GM19328 (cell line): ENCODE data around the gene CENPO.

ENCODE experiments used
- ATAC-seq: cut with Tn5 transposase; IDR thresholded peaks from one replicate; pipeline ENCODE4 v1.9.1; 2021; ENCODE audit warnings: mild to moderate bottlenecking, moderate library complexity; ENCODE audit not compliant: unreplicated experiment

Gene CENPO

DNA sequence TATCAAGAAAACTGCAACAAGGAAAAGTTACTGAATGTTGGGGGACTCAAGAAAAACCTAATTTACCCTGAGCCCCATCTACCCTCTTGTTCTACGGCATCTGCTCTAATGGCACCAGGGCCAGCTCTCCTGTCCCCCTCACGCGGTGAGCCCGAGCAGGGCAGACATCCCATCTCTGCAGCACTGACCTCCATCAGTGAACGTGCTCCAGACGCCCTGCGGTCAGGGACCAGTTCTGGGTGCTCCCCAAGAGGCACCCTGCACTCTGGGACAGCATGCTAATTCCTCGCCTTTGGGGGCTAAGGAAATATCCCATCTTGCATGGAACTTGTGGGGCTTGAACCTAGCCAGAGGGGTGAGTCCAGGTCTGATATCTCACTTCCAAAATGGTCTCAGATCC is 43.0 kb downstream of the CENPO start:
- no peak for ATAC-seq

DNA sequence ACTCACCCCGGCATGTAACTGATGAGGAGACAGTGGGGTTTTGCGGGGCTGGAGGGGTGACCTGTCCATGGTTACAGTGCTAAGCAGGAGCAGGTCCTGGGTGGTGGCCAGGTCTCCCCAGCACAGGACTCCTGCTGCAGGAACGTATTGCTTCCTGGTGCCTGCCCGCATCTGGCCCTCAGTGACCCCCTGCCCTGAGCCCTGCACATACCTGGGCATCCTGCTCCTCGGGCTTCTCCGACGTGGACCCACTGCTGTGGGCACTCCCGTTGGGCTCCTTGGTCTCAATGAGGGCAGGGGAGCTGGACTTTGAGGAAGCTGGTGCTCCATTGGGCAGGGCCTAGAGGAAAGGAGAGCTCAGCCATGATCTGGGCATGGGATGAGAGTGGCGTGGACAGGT is 43.5 kb downstream of the CENPO start:
- ATAC-seq: no peak

DNA sequence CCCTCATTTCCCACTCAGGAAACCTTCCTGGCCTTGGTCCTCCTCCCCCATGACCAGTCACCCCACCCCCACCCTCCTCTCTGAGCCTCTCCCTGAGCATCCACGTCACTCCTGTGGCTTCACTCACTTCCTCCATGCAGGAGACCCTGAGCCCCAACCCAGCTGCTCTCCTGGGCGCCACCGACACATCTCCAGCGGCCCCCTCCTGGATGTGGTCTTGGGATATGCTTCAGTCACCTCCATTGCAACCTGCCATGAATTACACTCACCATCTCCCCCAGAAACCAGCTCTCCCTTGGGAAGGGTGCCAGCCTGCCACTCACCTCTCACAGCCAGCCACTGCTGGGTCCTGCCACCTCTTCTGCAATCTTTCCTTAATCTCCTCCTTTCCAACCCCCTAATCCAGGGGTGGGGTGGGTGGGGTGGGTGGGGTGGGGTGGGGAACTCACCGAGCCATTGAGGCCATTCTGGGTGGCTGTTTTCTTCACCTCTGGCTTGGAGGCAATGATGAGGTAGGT is 44.8 kb downstream of the CENPO start:
- no peak for ATAC-seq

DNA sequence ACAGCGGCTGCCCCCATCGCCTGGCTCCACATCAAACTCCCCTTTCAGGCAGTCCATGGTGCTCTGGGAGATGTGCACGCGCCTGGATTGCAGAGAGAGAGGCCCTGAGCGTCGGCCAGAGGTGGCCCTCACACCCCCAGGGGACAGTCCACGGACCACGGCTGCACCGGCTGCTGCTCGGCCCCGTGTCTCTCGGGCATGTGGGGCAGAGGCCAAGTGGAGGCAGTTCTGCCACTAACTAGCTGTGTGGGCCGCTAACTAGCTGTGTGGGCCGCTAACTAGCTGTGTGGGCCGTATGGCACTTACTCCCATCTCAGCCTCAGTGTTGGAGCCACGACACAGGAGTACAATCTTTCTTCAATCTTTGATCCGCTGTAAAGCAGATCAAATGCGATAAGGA is 45.3 kb downstream of the CENPO start:
- no peak for ATAC-seq

DNA sequence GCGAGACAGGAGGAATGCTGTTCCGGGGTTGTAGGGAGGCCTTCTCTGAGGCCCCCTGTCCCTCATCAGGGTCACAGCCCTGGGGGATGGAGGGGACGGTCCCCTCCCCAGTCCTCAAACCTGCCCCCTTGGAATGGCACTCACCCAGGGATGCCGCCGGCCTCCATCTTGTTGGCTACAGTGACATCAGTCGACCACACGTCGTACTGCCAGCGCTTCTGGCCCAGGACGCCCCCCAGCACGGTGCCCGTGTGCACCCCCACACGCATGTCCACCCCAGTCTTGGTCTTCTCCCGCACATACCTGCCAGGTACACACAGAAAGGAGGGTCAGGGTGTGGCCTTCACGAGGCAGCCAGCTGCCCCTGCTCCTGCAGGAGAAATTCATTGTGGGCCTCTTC is 46.5 kb downstream of the CENPO start:
- no peak for ATAC-seq

DNA sequence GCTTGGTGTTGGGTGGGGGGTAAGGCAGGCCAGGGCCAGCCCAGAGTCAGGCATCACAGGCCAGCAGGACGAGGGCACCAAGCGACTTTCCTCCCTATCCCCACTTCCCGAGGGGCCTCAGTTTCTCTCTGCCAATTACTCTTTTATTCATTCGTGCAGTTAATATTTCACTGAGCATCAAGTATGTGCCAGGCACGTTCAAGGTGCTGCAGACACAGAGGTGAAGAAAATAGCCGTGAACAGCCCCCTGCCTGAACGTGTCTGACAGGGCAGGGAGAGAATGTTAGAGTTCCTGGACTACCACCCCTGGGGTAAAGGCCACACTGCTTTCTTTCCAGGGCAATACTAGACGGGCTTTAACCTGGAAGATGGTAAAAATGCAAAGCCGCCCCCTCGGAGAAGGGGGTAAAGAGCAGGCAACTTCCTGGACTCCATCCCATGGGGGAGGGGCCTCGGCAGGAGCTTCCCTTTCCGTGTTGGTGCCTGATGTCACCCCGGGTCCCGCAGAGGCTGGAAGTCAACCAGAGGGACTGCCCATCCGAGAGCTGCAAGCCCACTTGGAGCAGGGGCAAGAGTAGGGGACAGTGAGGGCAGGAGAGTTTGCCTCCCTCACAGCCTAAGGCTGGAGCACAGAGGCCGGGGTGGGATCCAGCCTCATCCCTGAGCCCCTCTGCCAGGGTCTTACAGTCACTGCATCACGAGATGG is 47.1 kb downstream of the CENPO start:
- no peak for ATAC-seq

DNA sequence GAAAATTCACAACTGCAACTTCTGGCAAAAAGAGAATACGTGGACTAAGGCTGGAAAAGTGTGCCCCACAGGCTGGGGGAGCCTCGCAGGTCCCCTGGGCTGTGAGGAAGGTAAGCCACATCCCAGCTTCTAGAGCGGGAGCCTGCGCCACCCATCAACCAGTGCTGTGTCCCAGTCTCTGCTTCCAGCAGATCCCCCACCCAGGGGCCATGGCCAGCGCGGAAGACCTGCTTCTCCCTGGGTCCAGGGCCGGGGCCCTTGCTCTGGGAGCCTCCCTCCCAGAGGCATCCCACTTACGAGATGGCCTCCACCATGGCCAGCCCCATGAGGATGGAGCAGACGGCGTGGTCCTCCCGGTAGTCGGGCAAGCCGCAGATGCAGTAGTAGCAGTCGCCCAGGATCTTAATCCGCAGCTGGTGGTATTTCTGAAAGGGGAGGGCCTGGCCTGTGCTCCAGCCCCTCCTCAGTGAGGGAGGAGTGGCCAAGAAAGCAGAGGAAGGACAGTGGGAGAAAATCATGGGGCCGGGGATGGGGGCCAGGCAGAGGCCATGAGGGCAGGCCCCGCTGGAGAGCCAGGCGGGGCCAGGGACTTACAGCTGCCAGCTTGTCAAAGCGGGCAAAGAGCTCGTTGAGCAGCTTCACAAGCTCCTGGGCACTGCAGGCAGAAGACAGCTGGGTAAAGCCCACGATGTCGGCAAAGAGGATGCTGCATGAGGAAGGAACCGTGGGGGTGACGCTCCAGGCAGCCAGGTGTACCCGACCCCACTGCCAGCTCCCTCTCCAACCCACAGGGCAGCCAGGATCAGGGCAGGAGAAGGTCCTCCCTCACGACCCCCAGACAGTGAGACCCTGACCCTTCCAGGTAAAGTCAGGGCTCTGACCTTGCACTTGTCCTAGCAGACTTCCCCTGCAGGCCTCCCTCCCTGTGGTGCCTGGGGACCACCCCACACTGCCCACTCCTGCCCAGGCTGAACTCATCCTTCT is 48.0 kb downstream of the CENPO start:
- no peak for ATAC-seq

DNA sequence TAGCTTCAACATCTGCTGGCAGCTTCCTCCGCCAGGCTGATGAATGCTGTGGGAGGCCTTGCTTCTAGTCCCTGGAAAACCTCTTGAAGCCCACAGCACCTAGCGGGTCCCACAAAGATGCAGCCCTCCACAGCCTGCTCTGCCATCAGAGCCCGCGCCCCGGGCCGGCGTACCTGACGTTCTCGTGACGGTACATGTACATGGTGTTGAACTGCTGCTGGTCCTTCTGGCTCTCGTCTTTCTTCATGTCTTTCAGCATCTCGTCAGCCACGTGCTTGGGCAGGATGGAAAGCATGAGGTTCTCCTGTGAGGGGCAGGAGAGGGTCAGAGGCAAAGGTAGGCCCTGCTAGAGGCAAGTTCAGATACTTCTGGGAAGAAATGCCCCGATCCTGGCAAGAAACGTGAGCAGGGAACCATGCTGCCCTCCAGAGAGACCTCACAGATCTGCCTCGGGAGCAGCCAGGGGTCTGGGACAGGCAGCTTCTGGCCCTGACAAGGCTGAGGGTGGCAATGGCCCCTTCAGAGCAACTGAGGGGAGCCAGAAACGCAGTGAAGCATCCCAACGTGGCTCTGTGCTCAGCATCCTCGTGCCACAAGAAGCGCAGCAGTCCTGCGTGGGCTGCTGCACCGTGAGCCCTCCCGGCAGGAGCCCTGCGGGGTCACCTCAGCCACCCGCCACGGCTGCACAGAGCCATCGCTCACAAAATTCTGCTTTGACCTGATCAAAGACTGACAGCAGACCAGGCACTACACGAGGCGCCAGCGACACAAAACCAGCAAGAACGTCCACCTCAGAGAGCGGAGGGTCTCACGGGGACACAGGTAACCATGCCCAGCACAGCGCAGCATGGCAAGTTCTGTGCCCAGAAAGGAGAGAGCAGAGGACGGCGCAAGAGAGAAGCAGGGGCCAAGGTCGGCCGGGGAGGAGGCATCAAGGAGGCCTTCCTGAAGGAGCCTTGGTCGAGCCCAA is 49.1 kb downstream of the CENPO start:
- no peak for ATAC-seq

DNA sequence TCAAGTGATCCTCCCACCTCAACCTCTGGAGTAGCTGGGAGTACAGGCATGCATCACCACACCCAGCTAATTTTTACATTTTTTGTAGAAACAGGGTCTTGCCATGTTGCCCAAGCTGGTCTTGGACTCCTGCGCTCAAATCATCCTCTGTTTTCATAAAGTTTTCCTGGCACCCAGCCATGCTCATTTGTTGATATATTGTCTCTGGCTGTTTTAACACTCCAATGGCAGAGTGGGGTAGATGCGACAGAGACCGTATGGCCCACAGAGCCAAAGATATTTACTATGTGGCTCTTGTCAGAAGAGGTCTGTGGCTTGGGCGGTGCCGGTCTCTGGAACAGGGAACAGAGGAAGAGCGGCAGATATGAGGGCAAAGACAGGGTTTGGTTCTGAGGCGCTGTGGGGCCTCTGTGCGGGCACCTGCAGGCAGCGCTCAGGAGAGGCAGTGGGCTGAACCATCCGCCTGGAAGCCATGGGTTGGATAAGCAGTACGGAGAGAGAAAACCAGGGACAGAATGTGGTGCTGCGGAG is 50.2 kb downstream of the CENPO start:
- no peak for ATAC-seq

DNA sequence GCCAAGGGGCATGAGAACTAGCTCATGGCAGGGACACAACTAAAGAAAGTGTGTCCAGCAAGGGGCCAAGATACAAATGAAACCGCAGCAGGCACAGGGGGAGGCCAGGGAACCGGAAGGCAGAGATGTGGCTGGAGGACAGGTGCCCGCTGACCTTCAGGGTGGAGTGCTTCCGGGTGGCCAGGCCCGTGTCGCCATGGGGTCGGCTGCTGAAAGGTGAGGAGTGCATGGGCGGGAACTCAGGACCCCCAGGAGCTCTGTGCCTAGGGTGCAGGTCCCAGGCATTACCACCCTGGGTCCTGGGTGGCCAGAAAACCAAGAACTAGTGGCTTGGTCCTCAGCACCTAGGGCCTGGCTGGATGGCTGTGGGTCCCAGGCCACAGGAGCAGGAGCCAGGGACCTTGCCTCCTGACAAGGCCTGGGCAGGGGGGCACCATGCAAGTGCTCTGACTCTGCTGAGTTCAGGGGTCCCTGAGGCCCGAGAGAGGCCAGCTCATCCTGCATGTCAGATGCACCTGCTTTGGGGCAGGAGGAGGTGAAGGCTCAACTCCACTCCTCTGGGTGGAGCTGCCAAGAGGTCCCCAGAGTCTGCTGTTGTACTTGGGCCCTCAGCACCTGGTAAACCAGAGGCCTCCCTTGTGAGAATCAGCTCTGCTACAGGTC is 50.9 kb downstream of the CENPO start:
- no peak for ATAC-seq

DNA sequence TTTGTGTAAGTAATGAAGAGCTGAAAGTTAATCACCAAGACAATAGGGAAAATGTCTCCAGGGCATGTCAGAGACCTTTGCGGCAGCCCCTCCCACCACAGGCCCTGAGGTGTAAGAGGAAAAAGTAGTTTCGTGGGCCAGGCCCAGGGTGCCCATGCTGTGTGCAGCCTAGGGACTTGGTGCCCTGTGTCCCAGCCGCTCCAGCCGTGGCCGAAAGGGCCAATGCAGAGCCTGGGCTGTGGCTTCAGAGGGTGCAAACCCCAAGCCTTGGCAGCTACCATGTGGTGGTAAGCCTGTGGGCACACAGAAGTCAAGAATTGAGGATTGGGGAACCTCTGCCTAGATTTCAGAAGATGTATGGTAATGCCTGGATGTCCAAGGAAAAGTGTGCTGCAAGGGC is 52.5 kb downstream of the CENPO start:
- ATAC-seq: no peak

DNA sequence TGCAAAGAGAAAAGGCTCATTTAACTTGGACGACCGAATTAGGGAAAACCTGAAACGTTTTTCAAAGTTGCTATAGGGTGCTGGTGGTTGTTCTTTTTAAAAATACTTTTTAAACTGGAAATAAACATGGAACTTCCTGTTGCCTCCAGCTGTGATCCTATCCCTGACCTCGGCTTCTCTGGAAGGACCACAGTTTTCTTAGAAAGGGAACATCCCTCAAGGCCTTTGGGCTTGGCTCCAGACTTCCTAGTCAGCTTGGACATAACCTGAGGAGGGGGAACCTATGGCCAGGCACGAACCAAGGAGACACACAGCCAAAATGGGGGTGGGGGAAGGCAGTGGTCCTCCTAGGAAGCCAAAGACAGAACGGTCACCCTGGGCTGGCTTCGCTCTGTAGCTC is 57.7 kb downstream of the CENPO start:
- ATAC-seq: no peak

DNA sequence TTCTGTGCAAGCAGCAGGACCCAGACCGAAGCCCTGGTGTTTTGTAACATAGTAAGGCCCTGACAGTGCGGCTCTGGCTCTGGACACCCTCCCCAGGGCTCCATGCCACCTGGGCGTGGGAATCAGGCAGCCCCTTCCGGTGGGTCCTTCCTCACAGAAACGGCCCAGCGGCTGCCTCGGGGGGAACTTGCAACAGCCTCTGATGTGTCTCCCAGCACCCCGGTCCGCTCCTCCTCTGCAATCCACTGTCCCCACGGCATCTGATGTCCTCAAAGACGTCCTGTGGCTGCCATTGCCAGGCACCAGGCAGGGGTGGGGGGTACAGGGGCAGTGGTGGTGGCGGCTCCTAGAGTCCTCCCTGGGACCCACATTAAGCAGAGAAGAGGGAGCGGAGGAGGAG is 58.8 kb downstream of the CENPO start:
- no peak for ATAC-seq

DNA sequence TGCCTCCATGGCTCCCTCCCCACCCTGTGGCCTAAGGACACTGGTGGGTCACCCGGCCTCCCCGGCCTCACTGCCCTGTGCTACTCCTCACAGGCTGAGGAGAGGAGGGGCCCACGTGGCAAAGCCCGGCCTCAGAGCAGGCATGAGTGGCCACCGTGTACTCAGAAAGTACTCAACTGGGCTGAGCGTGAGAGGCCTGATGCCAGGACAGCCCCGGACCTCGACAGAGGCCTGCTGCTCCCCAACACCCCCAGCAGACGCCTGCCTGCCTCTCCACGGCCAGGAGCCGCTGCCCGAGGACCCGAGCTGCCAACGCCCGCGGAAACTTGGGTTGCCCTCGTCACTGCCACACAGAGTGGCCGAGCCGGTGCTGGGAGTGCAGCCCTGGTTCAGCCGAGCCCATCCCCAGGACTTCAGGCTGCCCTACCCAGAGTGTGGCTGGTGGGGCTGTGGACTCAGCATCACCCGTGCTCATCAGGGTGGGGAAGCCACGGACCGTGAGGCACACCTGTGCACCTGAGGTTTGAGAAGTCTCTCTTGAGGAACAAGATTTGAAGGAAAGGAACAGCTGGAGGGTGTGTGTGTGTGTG is 59.3 kb downstream of the CENPO start:
- no peak for ATAC-seq

DNA sequence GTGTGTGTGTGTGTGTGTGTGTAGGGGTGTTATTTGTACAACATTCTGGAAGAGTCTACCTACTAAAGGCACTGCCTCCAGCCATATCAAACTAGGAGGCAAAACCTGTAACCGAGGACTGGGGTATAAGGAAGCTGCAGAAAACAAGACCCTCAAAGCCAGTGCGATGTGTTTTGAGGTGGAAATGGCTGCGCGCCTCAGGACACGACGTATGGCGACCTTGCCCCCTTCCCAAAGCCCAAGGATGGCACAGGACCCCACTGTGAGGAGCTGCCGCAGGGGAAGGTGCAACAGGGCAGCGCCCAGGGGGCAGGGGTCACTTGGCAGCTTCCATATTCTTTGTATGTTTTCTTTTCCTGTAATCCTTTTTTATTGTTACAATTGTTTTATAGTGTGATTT is 59.8 kb downstream of the CENPO start:
- no peak for ATAC-seq

DNA sequence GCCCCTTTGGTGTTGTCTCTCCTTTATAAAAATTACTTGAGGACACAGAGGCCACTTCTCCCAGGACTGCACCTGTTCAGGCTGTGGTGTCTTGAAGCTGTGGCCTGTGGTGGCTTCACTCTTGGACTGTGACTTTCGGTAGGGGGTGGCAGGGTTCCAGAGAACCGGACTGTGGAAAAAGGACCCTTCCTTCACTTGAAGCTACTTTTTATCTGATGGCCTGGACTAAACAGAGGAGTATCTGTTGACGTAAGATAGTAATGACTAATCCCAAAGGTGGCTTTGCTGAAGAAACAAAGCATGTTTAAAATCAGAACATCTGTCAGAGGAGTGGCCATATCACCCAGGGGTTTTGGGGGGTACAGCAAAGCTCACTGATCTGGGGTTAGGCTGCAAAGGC is 60.8 kb downstream of the CENPO start:
- no peak for ATAC-seq

DNA sequence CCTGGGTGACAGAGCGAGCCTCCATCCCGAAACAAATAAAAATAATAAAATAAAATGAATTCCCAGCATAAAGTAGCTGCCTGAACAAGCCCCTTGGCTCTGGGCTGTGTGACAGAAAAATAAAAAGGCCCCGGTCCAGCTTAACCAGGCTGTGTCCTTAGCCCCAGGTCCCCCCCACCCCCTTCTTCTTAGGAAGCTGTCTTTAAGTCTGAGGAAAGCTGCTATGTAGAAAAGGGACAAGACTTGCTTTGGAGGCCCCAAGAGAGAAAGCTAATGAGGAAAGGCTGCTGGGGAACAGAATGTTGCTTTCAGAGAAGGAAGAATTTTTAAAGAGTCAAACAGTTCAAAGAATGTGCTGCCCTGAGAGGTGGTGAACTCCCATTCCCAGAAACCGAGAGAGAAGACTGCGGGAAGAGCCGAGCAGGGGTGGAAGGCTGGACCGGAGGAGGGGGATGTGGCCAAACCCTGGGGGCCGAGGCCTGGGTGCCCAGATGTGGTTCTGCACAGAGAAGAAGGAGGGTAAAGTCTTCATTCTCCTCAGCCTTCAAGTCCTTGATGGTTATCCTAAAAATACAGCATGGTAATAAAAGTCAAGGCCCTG is 61.9 kb downstream of the CENPO start:
- ATAC-seq: no peak

DNA sequence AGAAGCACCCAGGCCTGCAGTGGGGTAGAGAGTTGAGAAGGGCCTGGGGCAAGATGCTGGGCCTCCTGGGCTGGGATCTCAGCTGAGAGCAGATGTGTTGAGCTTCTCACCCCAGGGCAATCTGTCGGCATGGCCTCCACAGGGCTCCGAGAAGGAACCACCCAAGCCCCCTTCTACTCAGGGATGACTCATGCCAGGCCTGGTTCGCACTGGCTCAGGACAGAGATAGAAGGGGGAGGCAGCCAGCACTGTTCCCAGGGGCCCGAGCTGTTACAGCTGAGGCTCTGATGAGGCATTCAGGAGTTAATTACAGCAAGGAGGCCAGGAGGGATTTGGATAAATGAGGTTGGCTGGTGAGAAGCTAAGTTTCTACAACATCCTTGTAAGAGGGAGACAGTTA is 62.5 kb downstream of the CENPO start:
- no peak for ATAC-seq

DNA sequence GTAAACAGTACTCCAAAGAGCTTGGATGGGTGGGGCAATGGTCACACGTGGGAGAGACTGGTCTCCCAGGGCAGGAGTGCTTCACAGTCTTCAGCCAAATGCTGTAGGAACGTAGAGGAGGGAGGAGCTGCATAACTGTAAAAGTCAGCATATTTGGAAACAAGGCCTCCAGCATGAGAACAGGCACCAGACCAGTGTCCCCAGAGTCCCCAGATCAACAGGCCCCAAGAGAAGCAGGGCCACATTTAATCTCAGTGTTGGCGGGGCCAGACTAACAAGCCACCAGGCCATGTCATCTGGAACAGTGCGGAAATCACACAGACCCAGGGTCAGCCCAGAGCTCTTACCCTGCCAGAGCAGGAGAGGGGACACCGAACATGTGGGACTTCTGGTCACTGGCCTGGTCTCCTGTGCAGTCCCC is 63.6 kb downstream of the CENPO start:
- no peak for ATAC-seq
